NCI-H1092 (cell line): Measurements from ENCODE around the gene PLEKHB2.
"Not testable (repeated sequence)": the region's sequence is repeated elsewhere in the genome, so short reads cannot be mapped to it uniquely, and the experiment has no call there.

ENCODE experiments used
- DNase-seq: peaks from one replicate; lab custom pipeline; 2025; lab: John Stamatoyannopoulos, UW

Gene PLEKHB2

GRCh38 chr2:131093696-131094462 is 11.3 kb upstream of the PLEKHB2 start:
- DNase-seq, result peak; percentile 44

DNA sequence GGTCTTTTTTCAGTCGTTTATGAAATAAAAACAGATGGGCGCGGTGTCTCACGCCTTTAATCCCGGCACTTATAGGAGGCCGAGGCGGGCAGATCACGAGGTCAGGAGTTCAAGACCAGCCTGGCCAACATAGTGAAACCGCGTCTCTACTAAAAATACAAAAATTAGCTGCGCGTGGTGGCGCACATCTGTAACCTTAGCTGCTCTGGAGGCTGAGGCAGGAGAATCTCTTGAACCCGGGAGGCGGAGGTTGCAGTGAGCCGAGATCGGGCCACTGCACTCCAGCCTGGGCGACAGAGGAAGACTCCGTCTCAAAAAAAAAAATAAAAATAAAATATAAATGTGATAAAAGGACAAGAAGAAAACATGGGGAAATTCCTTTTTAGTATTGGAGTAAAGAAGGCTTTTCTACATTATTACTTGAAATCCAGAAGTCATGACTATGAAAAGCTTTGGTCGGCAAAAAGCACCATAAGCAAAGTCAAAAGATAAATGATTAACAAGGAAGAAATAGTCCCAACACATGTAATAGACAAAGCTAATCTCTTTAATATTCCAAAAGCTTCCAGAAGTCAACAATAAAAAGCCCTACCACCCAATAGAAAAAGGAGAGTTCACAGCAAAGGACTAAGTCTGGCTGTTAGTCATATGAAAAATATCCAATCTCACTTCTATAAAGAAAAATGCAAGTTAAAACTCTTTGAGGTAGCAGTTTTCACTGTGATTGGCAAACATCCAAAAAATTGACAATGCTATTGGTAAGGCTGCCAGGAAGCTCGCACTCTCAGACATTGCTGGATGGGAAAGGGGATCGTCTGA is 10.5 kb upstream of the PLEKHB2 start:
- DNase-seq, result no peak

DNA sequence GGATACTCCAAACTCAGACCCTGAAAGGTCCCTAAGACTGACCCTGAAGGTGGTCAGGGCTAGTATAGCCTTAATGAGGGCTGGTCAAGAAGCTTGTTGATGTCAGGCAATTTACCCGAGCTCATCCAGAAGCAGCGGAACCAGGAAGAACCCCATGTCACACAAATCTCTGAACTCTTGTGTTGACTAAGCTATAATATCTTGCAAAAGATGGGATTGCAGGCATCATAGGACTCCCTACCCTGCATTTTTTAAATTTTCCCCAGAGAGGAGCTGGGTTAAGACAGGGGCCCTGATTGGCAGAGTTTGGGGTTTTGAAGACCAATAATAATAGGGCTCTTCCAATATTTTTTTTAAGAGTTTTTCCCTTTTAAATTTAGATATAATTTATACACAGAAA is 2.0 kb upstream of the PLEKHB2 start:
- no peak for DNase-seq

DNA sequence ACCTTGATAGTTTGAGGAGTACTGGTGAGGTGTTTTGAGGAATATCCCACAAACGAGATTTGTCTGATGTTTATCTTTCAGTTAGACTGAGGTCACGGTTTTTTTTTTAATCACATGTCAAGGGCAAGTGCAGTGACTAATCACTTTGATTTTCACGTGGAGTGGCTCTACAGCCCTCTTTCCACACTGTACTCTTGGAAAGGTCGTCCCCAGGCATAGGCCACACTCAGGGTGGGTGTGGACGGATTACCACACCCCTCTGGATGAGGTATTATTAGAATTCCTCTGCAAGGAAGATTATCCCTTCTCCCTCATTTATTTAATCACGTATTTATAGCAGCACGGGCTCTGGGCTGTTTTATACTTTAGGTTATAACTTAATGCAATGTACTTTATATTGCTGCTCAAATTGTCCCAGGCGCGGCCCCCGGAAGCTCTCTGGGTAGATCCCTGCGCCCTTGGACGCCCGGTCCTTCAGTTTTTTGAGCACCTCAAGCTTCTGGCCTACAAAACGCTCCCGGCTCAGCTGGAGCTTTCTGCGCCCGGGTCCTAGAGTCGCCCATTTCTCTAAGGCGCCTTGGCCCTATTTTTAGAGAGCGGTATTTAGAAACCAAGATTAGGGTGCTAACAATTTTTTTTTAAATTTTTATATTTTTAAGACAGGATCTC is 515 bp upstream of the PLEKHB2 start:
- DNase-seq, result peak; percentile 45

DNA sequence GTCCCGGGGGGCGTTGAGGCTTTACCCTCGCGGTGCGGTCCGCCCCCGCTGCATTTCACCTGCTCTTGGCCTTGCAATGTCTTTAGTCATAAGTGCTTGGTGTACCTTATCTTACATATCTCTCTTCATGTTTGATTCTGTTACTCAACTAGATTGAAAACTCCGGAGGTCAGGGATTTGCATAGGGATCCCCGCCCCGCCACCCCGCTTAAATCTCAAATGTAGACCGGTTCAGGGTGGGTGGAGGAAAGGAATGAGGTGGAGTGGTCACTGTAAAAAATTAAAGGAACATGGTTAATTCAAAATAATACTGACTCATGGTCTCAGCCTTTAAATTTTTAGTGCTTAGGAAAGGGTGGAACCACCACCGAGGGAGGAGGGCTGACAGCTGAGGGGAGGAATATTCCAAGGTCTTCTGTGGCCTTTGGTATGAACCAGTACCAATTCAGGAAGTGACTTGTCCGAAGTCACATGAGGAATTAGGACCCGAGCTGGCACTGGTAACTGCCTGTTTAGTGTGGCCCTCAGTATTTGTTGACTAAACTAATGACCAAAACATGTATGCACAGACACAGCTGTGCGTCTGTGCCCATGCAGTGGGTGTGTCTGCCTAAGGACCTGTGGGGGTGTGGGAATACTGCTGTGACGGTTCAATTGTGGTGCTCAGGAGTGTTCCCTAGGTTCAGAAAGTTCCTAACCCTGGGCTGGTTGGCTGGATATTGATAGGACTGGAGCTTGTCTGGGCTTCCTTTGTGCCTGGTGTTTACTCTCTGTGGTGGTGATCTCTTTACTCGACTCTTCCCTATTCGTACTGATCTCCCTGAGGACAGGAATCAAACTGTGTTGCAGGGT is 1.0 kb downstream of the PLEKHB2 start:
- DNase-seq, result no peak

- no peak for DNase-seq
Measured at GRCh38 chr2:131112529-131112928, 7.4 kb downstream of the PLEKHB2 start.

- DNase-seq, result no peak
Measured at GRCh38 chr2:131113566-131114227, 8.6 kb downstream of the PLEKHB2 start.

DNA sequence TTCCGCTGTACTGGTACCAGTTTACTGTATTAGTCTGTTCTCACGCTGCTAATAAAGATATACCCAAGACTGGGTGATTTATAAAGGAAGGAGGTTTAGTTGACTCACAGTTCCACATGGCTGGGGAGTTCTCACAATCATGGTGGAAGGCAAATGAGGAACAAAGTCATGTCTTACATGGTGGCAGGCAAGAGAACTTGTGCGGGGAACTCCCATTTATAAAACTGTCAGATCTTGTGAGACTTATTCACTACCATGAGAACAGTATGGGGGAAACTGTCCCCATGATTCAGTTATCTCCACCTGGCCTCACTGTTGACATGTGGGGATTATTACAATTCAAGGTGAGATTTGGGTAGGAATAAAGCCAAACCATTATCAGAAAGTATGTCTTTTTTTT is 9.8 kb downstream of the PLEKHB2 start:
- DNase-seq, result not testable (repeated sequence)

DNA sequence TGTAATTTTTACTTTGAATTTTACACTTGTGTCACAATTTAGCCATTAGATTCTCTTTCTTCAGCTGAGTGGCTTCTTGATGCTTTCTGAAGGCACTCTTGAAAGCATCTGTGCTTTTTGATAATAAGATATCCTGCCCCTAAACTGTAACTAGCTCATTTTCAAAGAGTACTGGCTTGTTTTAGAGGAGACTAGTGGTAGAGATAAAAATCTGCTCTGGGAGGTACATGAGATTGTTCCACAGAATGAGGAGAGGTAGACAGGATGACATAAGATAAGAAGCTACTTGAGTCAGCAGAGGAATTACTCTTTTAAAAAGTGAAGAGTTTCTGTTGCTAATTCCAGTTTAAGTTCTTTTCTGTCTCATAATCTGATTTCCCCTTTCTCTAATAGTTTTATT is 10.6 kb downstream of the PLEKHB2 start:
- DNase-seq, result no peak

DNA sequence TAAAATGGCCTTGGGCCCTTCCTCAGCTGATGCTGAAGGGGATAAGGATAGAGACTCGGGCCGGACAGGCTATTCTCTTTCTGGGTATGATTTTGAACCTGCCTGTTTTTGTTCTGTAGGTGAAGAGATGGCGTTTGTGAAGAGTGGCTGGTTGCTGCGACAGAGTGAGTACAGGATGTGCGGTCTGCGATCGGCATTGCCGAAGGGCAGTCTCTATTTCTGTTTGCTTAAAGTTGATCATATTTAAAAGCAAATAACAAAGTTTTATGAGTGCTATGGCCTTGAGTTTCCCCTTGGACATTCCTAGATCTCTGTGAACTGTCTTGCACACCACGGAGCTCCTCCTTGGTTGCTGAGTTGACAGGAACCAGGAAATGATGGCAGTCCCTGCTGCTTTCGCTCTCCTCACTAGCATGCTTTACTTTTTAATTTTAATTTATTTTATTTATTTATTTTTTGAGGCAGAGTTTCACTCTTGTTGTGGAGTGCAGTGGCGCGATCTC is 15.7 kb downstream of the PLEKHB2 start:
- DNase-seq, result no peak

DNA sequence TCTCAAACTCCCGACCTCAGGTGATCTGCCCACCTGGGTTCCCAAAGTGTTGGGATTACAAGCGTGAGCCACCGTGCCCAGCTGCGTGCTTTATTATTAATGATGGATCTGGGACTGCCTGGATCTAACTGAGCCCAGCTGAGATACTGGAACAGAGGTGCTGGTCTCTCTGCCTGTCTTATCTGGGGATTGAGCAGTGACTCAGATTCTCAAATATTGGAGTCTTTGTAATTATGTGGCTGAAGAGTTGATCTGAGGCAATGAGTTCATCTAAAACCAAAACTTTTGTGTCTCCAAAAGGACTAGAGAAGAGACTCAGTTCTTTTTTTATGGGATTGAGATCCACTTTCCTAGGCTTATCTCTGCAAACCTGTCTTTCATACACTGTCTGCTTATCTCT is 16.3 kb downstream of the PLEKHB2 start:
- DNase-seq, result no peak

DNA sequence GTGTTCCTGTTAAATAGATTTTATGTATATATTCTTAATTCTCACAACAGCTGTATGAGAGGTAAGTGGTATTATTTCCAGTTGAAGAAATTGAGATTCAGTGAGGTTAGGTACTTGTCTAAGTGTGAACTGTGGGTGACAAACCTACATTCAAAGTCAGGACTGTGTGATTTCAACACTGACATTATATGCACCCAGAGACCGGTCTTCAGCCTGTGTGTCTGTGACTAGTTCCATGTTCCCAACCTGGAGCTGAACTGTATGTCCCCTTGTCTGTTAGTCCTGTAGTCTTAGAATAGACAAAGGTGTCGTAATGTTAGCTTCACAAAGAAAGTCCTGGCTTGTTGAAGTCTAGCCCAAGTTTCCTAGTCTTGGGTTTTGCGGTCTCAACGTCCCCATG is 17.4 kb downstream of the PLEKHB2 start:
- no peak for DNase-seq

GRCh38 chr2:131123192-131123591 is 18.1 kb downstream of the PLEKHB2 start:
- no peak for DNase-seq

- DNase-seq, result peak; percentile 5
Measured at GRCh38 chr2:131125195-131125757, 20.1 kb downstream of the PLEKHB2 start.

GRCh38 chr2:131126436-131126835 is 21.3 kb downstream of the PLEKHB2 start:
- DNase-seq, result no peak

DNA sequence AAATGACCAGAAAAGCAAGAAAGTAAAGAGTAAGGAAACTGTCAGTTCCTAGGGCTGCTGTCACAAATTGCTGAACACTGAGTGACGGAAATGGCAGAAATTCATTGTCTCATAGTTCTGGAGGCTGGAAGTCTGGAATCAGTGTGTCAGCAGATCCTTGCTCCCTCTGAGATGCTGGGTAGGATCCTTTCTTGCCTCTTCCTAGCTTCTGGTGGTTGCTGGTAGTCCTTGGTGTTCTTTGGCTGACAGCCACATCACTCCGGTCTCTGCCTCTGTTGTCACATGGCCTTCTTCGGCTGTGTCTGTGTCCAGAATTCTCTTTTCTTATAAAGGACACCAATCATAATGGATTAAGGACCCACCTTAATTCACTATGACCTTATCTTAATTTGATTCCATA is 21.9 kb downstream of the PLEKHB2 start:
- DNase-seq, result no peak

DNA sequence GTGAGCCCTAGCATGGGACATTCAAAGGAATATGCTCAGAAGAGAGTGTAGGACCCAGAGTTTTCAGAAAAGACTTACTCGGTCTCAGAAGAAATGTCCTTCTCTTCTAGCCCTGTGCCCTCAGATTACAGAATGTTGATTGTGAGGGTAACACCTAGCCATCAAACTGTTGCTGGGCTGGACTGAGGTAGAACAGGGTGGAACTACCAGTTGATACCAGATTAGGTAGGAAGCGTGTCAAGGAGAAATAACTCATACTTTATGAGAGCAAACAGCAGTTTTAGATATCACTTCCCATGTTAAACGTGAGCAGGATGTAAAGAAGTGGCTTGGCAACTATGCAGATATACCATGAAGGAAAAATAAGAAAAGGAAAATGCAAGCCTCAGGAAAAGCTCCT is 22.8 kb downstream of the PLEKHB2 start:
- no peak for DNase-seq

DNA sequence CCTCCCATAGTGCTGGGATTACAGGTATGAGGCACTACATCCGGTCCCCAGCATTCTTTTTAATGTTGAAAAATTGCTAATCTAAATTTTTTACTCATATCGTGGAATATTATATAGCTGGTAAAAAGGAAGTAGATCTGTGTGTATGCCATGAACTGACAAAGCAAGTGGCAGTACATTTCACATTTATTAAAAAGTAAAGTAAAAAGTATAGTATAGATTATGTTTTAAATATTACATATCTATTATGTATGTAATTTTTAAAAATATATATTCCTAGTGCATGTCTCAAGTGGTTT is 25.1 kb downstream of the PLEKHB2 start:
- DNase-seq, result no peak

DNA sequence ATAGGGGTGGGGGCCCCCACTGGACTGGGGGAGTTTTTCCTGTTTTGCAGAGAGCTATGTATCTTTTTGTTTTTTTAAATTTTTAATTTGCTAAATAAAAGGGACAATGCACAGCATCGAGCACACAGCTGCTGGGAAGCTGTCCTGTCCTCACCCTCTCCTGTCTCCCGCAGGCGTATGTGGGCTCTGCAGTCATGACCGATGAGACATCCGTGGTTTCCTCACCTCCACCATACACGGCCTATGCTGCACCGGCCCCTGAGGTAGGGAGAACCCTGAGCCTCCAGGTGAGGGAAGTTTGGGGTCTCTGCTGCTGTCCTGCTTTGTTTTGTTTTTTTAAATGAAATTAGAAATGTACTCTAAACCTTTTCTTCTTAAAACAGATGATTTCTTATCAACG is 27.6 kb downstream of the PLEKHB2 start:
- DNase-seq, result no peak

- DNase-seq, result no peak
Measured at GRCh38 chr2:131140581-131140980, 35.4 kb downstream of the PLEKHB2 start.

- DNase-seq, result no peak
Measured at GRCh38 chr2:131142849-131143248, 37.7 kb downstream of the PLEKHB2 start.
